GM18907 (cell line): ENCODE data around the gene L1CAM.

Experiments used
- ATAC-seq: cut with Tn5 transposase; IDR thresholded peaks from one replicate; pipeline ENCODE4 v1.9.1; 2021; ENCODE audit warnings: mild to moderate bottlenecking, moderate library complexity; ENCODE audit not compliant: unreplicated experiment

Gene L1CAM

DNA sequence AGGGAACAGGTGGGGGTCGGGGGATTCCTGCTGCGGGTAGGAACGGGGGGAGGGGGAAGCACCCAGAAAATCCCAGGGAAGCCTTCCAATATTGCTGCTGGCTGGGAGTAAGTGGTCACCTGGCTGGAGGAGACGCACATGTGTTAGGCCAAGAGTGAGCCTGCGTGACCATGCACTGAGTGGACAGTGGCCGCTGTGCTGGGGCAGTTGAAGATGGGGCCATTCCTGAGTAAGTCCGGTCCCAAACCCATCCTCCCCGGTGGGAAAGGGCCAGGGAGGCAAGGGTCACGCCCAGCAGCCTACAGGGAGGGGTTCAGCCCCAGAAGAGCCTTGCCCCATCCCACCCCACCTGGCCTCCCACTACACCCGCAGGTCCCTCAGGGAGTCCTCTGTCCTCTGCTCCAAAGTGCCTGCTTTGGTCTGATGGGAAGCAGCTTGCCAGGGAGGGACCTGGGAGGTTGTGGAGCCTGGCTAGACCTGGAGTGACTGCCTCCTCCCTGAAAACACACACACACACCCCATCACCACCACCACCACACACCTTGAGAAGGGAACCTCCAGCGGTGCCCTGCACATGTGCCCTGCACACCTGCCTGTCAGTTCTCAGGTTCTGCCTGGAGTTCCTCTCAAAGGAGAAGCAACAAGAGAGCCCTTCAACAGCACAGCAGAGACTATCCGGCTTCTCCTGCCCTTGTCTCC is 6.1 kb downstream of the L1CAM start:
- no peak for ATAC-seq

GRCh38 chrX:153878969-153879653 is 6.9 kb downstream of the L1CAM start:
- ATAC-seq, result no peak

GRCh38 chrX:153878345-153878744 is 7.6 kb downstream of the L1CAM start:
- no peak for ATAC-seq

DNA sequence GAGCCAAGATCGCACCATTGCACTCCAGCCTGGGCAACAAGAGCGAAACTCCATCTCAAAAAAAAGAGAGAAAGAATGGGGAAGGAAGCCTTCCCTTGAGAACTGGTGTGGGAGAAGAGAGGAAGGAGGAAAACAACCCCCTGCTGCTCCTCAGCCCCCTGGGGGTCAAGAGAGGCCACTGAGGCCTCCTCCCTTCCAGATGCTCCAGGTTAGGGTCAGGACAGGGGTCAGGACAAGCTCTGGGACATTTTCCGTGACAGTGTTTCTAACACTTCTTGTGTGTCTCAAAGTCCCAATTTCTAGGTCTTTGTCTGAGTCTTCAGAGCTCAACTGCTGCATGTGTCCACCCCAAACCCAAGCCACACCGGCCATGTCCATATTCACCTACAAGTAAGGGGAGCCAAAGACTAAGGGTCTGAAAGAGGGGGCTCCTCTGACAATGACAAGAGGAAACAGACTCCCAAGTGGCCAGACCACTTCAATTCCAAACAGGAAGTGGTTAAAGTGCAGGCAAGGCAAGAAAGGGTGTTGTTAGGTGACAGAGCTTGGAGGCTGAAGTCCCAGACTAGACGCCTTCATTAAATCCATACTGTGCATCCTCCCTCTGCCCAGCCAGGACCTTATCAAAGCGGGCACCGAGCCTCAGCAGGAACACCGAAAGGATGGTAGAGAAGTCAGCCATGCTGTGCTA is 8.3 kb downstream of the L1CAM start:
- ATAC-seq, result no peak

DNA sequence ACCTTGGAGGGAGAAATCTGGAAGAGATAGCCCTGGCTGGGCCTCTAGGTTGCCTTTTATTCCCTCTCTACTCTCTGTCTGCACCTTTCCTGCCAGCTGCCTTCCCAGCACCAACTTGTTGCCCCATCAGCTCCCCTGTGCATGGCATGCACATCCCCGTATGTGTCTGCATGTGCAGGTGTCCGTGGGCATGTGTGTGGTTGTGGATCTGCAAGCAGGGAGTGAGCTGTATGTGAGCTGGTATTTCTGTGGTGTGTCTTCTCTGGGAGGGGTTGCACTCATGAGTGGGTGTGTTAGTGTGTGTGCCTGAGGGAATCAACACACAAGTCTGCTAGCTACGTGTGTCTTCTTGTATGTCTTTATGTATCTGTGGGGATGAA is 9.9 kb downstream of the L1CAM start:
- no peak for ATAC-seq

DNA sequence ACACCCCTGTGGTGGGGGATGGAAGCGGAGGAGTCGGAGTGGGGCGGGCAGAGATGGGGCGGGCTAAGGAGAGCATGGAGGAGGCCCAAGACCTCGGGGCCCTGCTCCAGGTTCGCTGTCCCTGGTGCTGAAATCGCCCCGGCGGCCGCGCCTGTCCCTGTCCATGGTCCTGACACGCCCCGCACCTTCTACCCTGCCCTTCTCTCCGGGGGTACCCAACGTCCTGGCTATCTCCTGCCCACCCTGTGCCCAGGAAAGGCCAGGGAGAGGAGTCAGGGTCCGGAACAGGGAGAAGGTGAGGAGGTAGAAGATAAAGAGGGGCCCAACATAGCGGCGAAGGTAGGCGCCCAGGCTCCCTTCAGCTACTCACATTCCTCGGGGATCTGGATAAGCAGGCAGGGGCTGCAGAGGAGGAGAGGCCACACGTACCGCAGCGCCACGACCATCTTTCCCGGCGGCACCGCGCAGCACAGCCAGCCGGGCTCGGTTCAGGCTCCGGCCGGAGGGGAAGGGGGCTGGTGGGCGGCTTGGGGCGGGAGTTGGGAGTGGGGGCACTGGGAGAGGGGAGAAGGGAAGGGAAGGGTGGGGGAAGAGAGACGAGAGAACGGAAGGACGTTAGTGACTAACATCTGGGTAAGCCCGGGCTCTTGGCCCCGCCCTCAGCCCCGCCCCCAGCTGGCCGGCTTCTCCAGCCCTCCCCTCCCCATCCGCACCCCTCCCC is 10.4 kb downstream of the L1CAM start:
- ATAC-seq, result no peak

- no peak for ATAC-seq
Measured at GRCh38 chrX:153874366-153875125, 11.4 kb downstream of the L1CAM start.

- no peak for ATAC-seq
Measured at GRCh38 chrX:153874085-153874365, 11.9 kb downstream of the L1CAM start.

GRCh38 chrX:153873282-153874084 is 12.5 kb downstream of the L1CAM start:
- ATAC-seq, result no peak

GRCh38 chrX:153871946-153872878 is 13.8 kb downstream of the L1CAM start:
- no peak for ATAC-seq

GRCh38 chrX:153871451-153871850 is 14.5 kb downstream of the L1CAM start:
- no peak for ATAC-seq

GRCh38 chrX:153870791-153871360 is 15.1 kb downstream of the L1CAM start:
- no peak for ATAC-seq

GRCh38 chrX:153870288-153870690 is 15.7 kb downstream of the L1CAM start:
- no peak for ATAC-seq

DNA sequence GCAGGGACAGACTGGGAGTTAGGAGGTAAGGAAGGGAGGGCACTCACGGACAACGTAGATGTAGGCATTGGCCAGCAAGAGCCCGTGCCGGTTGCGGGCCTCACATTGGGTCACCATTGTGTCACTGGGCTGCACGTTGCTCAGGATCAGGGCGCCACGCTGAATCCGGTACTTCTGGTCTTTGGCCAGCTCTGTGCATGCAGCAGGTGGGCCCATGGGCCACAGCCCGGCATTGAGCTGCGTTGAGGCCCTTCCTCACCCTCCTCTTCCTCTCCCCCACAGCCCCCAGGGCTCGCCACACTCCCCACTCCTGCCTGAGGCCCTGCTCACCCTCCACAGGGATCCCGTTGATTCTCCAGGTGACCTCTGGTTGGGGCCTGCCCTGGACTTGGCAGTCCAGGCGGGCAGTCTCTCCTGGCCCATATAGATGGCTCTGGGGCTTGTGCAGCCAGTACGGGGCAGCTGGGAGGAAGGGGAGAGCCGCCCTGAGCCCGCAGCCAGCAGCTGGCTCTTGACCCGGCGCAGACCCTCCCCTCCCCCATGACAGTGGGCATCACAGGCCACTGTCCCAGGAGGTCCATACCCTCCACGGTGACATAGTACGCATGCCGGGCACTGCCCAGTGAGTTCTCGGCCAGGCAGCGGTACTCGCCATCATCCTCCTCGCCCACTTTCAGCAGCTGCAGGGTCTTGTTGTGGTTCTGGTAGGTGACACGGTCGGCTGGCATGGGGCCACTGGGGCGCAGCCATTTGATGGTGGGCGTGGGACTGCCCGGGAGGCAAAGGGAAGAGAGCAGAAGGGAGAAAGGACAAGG is 16.3 kb downstream of the L1CAM start:
- no peak for ATAC-seq

GRCh38 chrX:153868576-153869472 is 17.1 kb downstream of the L1CAM start:
- ATAC-seq, result no peak

- ATAC-seq, result no peak
Measured at GRCh38 chrX:153867671-153868070, 18.3 kb downstream of the L1CAM start.

DNA sequence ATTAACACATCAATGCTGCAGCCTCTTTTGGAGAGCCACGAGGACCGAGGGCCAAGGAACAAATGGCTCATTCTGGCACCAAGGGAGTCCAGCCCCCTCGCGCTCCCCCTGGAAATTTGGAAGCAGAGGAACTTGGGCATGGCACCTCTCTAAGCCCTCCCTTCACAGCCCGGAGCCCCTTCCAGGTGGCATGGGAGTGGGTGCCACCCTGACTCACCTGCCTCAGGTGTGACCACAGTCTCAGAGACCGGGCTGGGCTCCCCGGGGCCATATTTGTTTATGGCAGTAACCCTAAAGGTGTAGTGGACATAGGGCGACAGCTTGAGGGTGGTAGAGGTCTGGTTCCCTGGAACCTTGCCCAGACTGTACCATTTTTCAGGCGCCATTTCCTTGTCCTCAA is 18.8 kb downstream of the L1CAM start:
- ATAC-seq, result no peak
